T-helper 17 cell (primary cell): ENCODE data around the gene GAPDHS. TPM values are rescaled to one million over a fixed set of nuclear protein-coding genes. Genes with fewer than 3 reads are reported as not detected.

Experiments
- ATAC-seq: fragments of 150-1000 bp; cut with Tn5 transposase; 2 replicates; pipeline ENCODE4 v1.10.0; 2021; ENCODE audit warnings: mild to moderate bottlenecking, moderate library complexity
- DNase-seq, 3 donors: peaks; one replicate each; pipeline versions ENCODE4 v3.0.0 to v3.0.0-alpha.2; 2020 to 2021
- H3K9me3 ChIP-seq: one replicate; pipeline ENCODE4 v1.7.0; 2013; ENCODE audit warnings: low read length, mild to moderate bottlenecking; ENCODE audit not compliant: control insufficient read depth, poor library complexity, severe bottlenecking
- H3K27ac Mint-ChIP-seq: one replicate; pipeline ENCODE4 v1.8.0; 2022; ENCODE audit warnings: mild to moderate bottlenecking, moderate library complexity, mixed read lengths
- H3K27me3 Mint-ChIP-seq: one replicate; pipeline ENCODE4 v1.8.0; 2022; ENCODE audit warnings: mixed read lengths
- H3K36me3 Mint-ChIP-seq: one replicate; pipeline ENCODE4 v1.8.0; 2022; ENCODE audit warnings: low read depth, mixed read lengths
- H3K4me1 Mint-ChIP-seq: one replicate; pipeline ENCODE4 v1.8.0; 2022; ENCODE audit warnings: mild to moderate bottlenecking, mixed read lengths
- H3K4me3 Mint-ChIP-seq: one replicate; pipeline ENCODE4 v1.8.0; 2022; ENCODE audit warnings: mild to moderate bottlenecking, moderate library complexity, mixed read lengths
- total RNA-seq, 4 donors: library from RNA in 2 of 4; stranded (reverse) in 2 of 4; gene quantifications; one replicate each; pipeline ENCODE4 v1.2.3 and lab custom pipeline; 2022 to 2026

GAPDHS gene
- total RNA-seq, 2 donors from 2014 or later: not detected

DNA sequence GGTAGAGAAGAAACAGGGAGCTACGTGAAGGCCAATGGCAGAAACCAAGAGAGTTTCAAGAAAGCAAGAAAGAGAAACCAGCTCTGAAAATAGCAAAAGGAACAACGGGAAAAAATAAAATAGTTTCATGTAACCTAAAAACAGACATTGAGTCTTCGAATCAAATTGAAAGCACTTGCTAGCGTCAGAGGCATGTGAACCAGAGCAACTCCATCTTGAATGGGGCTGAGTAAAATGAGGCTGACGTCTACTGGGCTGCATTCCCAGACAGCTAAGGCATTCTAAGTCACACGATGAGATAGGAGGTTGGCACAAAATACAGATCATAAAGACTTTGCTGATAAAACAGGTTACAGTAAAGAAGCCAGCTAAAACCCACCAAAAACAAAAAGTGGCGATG, 45.5 kb downstream of the GAPDHS start:
- ATAC-seq: no peak
- H3K27me3 Mint-ChIP-seq: peaks cover 23% of the 10 kb centered on the region
- no peak for DNase-seq
- H3K9me3 ChIP-seq: no peaks in the 10 kb centered on the region
- H3K27ac Mint-ChIP-seq: no peak overlapping the region
- H3K4me1 Mint-ChIP-seq: no peaks in the 10 kb centered on the region
- no peak overlapping the region for H3K4me3 Mint-ChIP-seq
- peaks cover 4% of the 10 kb centered on the region for H3K36me3 Mint-ChIP-seq

DNA sequence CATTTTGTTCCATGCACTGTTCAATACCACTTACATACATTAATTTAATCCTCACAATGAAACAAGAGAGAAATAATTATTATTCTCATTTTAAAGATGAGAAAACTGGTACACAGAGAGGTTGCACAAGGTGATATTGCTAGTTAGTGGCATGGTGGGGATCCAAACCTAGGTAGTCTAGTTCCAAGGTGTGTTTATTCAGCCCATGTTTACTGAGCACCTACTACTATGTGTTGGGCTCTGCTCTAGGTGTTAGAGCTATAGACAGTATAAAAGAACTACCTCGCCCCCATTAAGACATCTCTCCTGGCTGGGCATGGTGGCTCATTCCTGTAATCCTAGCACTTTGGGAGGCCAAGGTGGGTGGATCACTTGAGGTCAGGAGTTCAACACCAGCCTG, 49.5 kb downstream of the GAPDHS start:
- H3K9me3 ChIP-seq: no peaks in the 10 kb centered on the region
- no peak for ATAC-seq
- peaks cover 4% of the 10 kb centered on the region for H3K36me3 Mint-ChIP-seq
- H3K4me3 Mint-ChIP-seq: no peak overlapping the region
- peaks cover 55% of the 10 kb centered on the region for H3K27me3 Mint-ChIP-seq
- no peak for DNase-seq
- no peak overlapping the region for H3K27ac Mint-ChIP-seq
- H3K4me1 Mint-ChIP-seq: no peaks in the 10 kb centered on the region

DNA sequence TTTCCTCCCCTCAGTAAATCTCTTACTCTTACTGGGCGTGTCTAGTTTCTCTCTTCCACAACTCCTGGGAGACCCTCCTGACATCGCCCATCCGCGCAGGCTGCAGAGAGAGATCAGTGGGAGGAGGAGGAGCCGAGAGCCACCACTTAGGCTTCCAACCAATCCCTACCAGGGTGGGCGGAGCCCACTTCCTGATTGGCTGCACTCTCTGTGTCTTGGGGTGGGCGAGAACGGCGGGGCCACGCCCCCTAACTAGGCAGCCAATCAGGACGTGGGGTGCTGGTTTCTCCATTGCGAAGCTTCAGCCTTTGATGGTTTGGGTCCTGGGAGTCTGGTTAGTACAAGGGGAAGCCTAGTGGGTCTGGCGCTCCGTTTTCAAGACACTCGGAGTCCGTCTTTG, 52.6 kb downstream of the GAPDHS start, which contains the start of gene PMIS2:
Gene PMIS2 (plus strand): TSS at position 326 of the 400 bp plus-strand sequence. CDS start 87 bp downstream, outside the sequence.
- no peak for DNase-seq
- no peak for ATAC-seq
- H3K4me3 Mint-ChIP-seq: no peak within 1 kb of the TSS
- H3K4me1 Mint-ChIP-seq: no peaks in the 10 kb centered on the region
- no peaks in the 10 kb centered on the region for H3K9me3 ChIP-seq
- peaks cover 45% of the 10 kb centered on the region for H3K27me3 Mint-ChIP-seq
- peaks cover 3% of the 10 kb centered on the region for H3K36me3 Mint-ChIP-seq
- H3K27ac Mint-ChIP-seq: no peak within 1 kb of the TSS

DNA sequence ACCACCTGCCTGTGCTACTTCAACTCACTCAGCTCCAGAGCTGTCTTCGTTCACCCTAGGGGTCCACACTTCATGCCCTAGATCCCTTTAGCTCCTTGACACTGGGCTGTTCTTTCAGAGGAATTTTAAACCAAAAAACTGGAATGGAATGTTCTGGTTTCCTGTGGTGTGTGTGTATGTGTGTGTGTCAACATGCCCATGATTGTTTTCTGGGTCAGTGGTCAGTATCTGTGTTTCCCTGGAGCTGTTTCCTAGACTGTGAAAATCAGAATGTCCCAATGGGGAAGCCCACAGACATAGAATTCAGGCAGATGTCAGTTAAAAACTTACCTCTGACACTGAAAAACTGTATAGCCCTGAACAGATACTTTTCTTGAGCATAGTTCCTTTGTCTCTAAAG, 54.1 kb downstream of the GAPDHS start:
- Mint-ChIP-seq H3K4me1 (peaks cover 2% of the 10 kb centered on the region), H3K27ac (no peak overlapping the region), H3K36me3 (peaks cover 3% of the 10 kb centered on the region), H3K27me3 (peaks cover 45% of the 10 kb centered on the region), H3K4me3 (no peak overlapping the region)
- H3K9me3 ChIP-seq: no peaks in the 10 kb centered on the region
- DNase-seq (no peak), ATAC-seq (no peak)

DNA sequence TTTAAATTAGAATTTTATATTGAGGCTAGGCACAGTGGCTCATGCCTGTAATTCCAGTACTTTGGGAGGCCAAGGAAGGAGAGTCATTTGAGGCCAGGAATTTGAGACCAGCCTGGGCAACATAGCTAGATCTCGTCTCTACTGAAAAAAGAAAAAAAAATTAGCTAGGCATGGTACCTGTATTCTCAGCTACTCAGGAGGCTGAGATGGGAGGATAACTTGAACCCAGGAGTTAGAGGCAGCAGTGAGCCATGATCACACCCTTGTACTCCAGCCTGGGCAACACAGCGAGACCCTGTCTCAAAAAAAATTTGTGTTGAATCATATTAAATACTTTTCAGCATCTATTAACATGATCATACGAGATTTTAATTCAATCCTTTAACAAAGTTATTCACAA, 57.6 kb downstream of the GAPDHS start:
- H3K4me1 Mint-ChIP-seq: peaks cover 6% of the 10 kb centered on the region
- H3K27ac Mint-ChIP-seq: no peak overlapping the region
- H3K36me3 Mint-ChIP-seq: no peaks in the 10 kb centered on the region
- peaks cover 16% of the 10 kb centered on the region for H3K27me3 Mint-ChIP-seq
- no peak overlapping the region for H3K4me3 Mint-ChIP-seq
- no peak for ATAC-seq
- no peak for DNase-seq
- no peaks in the 10 kb centered on the region for H3K9me3 ChIP-seq

DNA sequence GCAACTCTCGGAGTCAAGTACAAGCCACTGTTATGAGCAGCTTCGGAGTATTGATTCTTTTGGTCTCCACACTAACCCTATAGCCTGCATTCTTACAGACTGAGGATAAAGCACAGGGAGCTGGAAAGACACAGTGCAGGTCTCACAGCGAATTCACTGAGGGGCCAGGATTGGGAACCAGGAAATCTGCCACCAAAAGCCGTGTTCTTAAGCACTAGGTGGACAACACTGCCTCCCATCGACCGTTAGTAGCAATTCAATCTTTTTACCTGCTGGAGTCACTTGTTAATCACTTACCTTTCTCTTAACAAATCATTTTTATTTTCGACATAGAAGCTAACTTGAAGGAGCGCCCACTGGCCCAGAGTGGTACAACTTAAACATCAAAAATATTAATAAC, 59.0 kb downstream of the GAPDHS start:
- Mint-ChIP-seq H3K4me3 (no peak overlapping the region), H3K36me3 (peaks cover 3% of the 10 kb centered on the region), H3K27ac (no peak overlapping the region), H3K4me1 (peaks cover 9% of the 10 kb centered on the region), H3K27me3 (peaks cover 13% of the 10 kb centered on the region)
- DNase-seq: no peak
- ATAC-seq: no peak
- H3K9me3 ChIP-seq: no peaks in the 10 kb centered on the region

Other genes starting within 250 kb of the GAPDHS start
- not detected for gene MAG, start 241.3 kb upstream of the GAPDHS start, total RNA-seq
- gene CD22, start 204.3 kb upstream of the GAPDHS start, total RNA-seq: 10 to 100 TPM in 1 of 2 donors, 1 to 10 TPM in 1; 1.3 to 36.1 TPM
- gene FFAR1, start 185.6 kb upstream of the GAPDHS start, total RNA-seq: 1 to 10 TPM in 1 of 2 donors, not detected in 1; 1.4 TPM
- under 1 TPM; 0.70 to 0.78 TPM for gene FFAR3, start 175.0 kb upstream of the GAPDHS start, total RNA-seq
- under 1 TPM in 1 of 2 donors, not detected in 1; 0.20 TPM for gene GPR42, start 162.4 kb upstream of the GAPDHS start, total RNA-seq
- gene FFAR2, start 85.2 kb upstream of the GAPDHS start, total RNA-seq: under 1 TPM; 0.16 to 0.55 TPM
- not detected for gene KRTDAP, start 43.0 kb upstream of the GAPDHS start, total RNA-seq
- gene DMKN, start 19.8 kb upstream of the GAPDHS start, total RNA-seq: not detected
- gene SBSN, start 5.1 kb upstream of the GAPDHS start, total RNA-seq: not detected
- gene TMEM147, start 12.2 kb downstream of the GAPDHS start, total RNA-seq: 10 to 100 TPM; 30.5 to 37.0 TPM
- not detected for gene ATP4A, start 30.2 kb downstream of the GAPDHS start, total RNA-seq
- not detected for gene PMIS2, start 52.7 kb downstream of the GAPDHS start, total RNA-seq
- gene HAUS5, start 79.3 kb downstream of the GAPDHS start, total RNA-seq: 10 to 100 TPM; 24.0 to 27.0 TPM
- gene RBM42, start 95.6 kb downstream of the GAPDHS start, total RNA-seq: 10 to 100 TPM; 39.6 to 40.8 TPM
- gene ETV2, start 108.3 kb downstream of the GAPDHS start, total RNA-seq: under 1 TPM; 0.50 to 0.52 TPM
- 100 to 1,000 TPM; 194 to 206 TPM for gene COX6B1, start 114.9 kb downstream of the GAPDHS start, total RNA-seq
- under 1 TPM in 1 of 2 donors, not detected in 1; 0.44 TPM for gene UPK1A, start 133.1 kb downstream of the GAPDHS start, total RNA-seq
- 1 to 10 TPM; 3.4 to 5.0 TPM for gene ZBTB32, start 171.1 kb downstream of the GAPDHS start, total RNA-seq
- gene KMT2B, start 184.5 kb downstream of the GAPDHS start, total RNA-seq: 10 to 100 TPM; 74.0 to 76.1 TPM
- gene IGFLR1, start 209.0 kb downstream of the GAPDHS start, total RNA-seq: 10 to 100 TPM; 48.1 to 59.0 TPM
- gene U2AF1L4, start 212.0 kb downstream of the GAPDHS start, total RNA-seq: 10 to 100 TPM; 48.1 to 68.2 TPM
- gene PSENEN, start 212.2 kb downstream of the GAPDHS start, total RNA-seq: 10 to 100 TPM; 21.2 to 24.9 TPM
- 10 to 100 TPM; 12.6 to 13.6 TPM for gene LIN37, start 215.1 kb downstream of the GAPDHS start, total RNA-seq
- not detected for gene HSPB6, start 223.6 kb downstream of the GAPDHS start, total RNA-seq
- 10 to 100 TPM; 36.2 to 36.6 TPM for gene PROSER3, start 224.7 kb downstream of the GAPDHS start, total RNA-seq
- 10 to 100 TPM; 16.4 to 20.5 TPM for gene ARHGAP33, start 242.1 kb downstream of the GAPDHS start, total RNA-seq